Natural killer cell (primary cell): ENCODE results near the gene ENPP5. TPM values are rescaled to one million over a fixed set of nuclear protein-coding genes. Genes with fewer than 3 reads are reported as not detected.

Experiments used
- ATAC-seq, 3 donors: fragments of 150-1000 bp in 2 of 3; fragments of 200-7000 bp in 1 of 3; cut with Tn5 transposase; 1 replicate in 1 of 3; 2 replicates in 2 of 3; pipeline ENCODE4 v1.10.0; 2021; ENCODE audit warnings: mild to moderate bottlenecking in 2 of 3, moderate library complexity in 2 of 3
- DNase-seq, 2 donors: peaks; one replicate each; pipeline versions ENCODE4 v3.0.0 to v3.0.0-alpha.2; 2013 to 2021; ENCODE audit warnings: mixed read lengths in 1 of 2
- H3K27ac ChIP-seq: one replicate; pipeline ENCODE4 v1.5.1; 2013; ENCODE audit warnings: mild to moderate bottlenecking, low read length
- H3K27me3 ChIP-seq: one replicate; pipeline ENCODE4 v1.6.1; 2013; ENCODE audit warnings: low read length; ENCODE audit not compliant: control insufficient read depth, insufficient read depth
- H3K36me3 ChIP-seq: one replicate; pipeline ENCODE4 v1.6.1; 2013; ENCODE audit warnings: low read length; ENCODE audit not compliant: control insufficient read depth, insufficient read depth
- H3K4me1 ChIP-seq: one replicate; pipeline ENCODE4 v1.6.1; 2013; ENCODE audit warnings: low read length; ENCODE audit not compliant: control insufficient read depth, insufficient read depth
- H3K4me3 ChIP-seq: one replicate; pipeline ENCODE4 v1.5.1; 2013; ENCODE audit warnings: low read length
- H3K9me3 ChIP-seq: one replicate; pipeline ENCODE4 v1.6.1; 2013; ENCODE audit warnings: low read length; ENCODE audit not compliant: control insufficient read depth, insufficient read depth
- H3K27ac Mint-ChIP-seq, 2 donors: one replicate each; pipeline ENCODE4 v1.8.0; 2022; ENCODE audit warnings: mild to moderate bottlenecking in 2 of 2, mixed read lengths in 2 of 2, moderate library complexity in 1 of 2
- H3K27me3 Mint-ChIP-seq, 2 donors: one replicate each; pipeline ENCODE4 v1.8.0; 2022; ENCODE audit warnings: low read depth in 2 of 2, mixed read lengths in 2 of 2
- H3K36me3 Mint-ChIP-seq: one replicate; pipeline ENCODE4 v1.8.0; 2022; ENCODE audit warnings: mixed read lengths
- H3K4me1 Mint-ChIP-seq, 2 donors: one replicate each; pipeline ENCODE4 v1.8.0; 2022; ENCODE audit warnings: mixed read lengths in 2 of 2
- H3K4me3 Mint-ChIP-seq: one replicate; pipeline ENCODE4 v1.8.0; 2022; ENCODE audit warnings: mild to moderate bottlenecking, moderate library complexity, mixed read lengths
- H3K9me3 Mint-ChIP-seq, 2 donors: one replicate each; pipeline ENCODE4 v1.8.0; 2022; ENCODE audit warnings: mixed read lengths in 2 of 2
- WGBS: methylation state at CpG from one replicate; pipeline ENCODE4 v1.1.7; 2013; ENCODE audit warnings: missing lambda C conversion rate; ENCODE audit not compliant: insufficient coverage; 5-methylcytosine and 5-hydroxymethylcytosine counted together
- intact Hi-C: fragments of 100-400 bp; cut with micrococcal nuclease; formaldehyde crosslinking; loops from one replicate; pipeline ENCODE4 v1.14.2; 2022
- total RNA-seq, 4 donors: library from RNA; stranded (reverse); fragments of 120-200 nt in 1 of 4; gene quantifications; one replicate each; pipeline versions ENCODE4 v1.2.3 to v1.2.4, GENCODE V29; 2013 to 2022
- TF ChIP-seq, protein P1 (sequence below): fragments of 200-600 bp; IDR thresholded peaks from one replicate; pipeline ENCODE4 v1.8.0; 2022; ENCODE audit warnings: antibody characterized with exemption

Gene ENPP5
- total RNA-seq, 3 donors from 2014 or later (not counting 1 experiment from before 2014, with no cell fraction given) = 9.3 to 13.4 (median 9.6) TPM

- Mint-ChIP-seq H3K27me3 (no peaks in the 10 kb centered on the region), H3K9me3 (no peaks in the 10 kb centered on the region), H3K36me3 (no peaks in the 10 kb centered on the region), H3K27ac (peak overlapping the region in 1 of 2 donors; percentile 40), H3K4me3 (no peak overlapping the region), H3K4me1 (peaks cover 4 to 5% of the 10 kb centered on the region in 2 donors)
- H3K9me3 ChIP-seq = no peaks in the 10 kb centered on the region
- H3K27me3 ChIP-seq = no peaks in the 10 kb centered on the region
- 36% methylated on average over 4 of the region's 5 CpGs for WGBS
- H3K4me3 ChIP-seq = no peak overlapping the region
- no peak overlapping the region for H3K27ac ChIP-seq
- no peak for DNase-seq
- TF ChIP-seq, protein P1, sequence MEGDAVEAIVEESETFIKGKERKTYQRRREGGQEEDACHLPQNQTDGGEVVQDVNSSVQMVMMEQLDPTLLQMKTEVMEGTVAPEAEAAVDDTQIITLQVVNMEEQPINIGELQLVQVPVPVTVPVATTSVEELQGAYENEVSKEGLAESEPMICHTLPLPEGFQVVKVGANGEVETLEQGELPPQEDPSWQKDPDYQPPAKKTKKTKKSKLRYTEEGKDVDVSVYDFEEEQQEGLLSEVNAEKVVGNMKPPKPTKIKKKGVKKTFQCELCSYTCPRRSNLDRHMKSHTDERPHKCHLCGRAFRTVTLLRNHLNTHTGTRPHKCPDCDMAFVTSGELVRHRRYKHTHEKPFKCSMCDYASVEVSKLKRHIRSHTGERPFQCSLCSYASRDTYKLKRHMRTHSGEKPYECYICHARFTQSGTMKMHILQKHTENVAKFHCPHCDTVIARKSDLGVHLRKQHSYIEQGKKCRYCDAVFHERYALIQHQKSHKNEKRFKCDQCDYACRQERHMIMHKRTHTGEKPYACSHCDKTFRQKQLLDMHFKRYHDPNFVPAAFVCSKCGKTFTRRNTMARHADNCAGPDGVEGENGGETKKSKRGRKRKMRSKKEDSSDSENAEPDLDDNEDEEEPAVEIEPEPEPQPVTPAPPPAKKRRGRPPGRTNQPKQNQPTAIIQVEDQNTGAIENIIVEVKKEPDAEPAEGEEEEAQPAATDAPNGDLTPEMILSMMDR = no peak
- H3K4me1 ChIP-seq = no peaks in the 10 kb centered on the region
- intact Hi-C loops = loop anchor here (5.0 kb wide), 1 partner anchor 565 kb away; no protein-coding TSS in a partner anchor
- peak in 1 of 3 donors; percentile 46 for ATAC-seq
- no peaks in the 10 kb centered on the region for H3K36me3 ChIP-seq
These were observed 46.9 kb upstream of the ENPP5 start for GRCh38 chr6:46217671-46218131.

DNA sequence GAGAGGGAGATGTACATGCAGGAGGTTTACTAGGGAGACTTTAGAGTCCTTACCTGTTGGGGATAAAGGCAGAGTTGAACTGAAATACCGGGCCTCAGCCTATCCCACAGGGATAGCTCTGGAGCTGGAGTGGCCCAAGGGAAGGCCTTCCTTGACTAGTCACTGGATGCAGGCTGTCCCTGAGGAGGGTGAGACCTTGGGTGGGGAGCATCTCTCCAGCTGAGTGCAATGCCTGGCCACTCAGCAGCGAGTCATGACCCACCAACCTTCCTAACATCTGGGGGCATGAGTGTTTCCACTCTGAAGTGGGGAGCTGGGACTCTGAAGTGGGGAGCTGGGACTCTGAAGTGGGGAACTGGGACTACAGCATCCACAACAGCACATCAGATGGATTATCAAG lies 46.1 kb upstream of the ENPP5 start:
- Mint-ChIP-seq H3K36me3 (no peaks in the 10 kb centered on the region), H3K27me3 (no peaks in the 10 kb centered on the region), H3K27ac (no peak overlapping the region), H3K4me1 (peaks cover 4 to 5% of the 10 kb centered on the region in 2 donors), H3K9me3 (no peaks in the 10 kb centered on the region), H3K4me3 (no peak overlapping the region)
- Histone ChIP-seq H3K27ac (no peak overlapping the region), H3K4me3 (no peak overlapping the region), H3K27me3 (no peaks in the 10 kb centered on the region), H3K36me3 (no peaks in the 10 kb centered on the region), H3K4me1 (no peaks in the 10 kb centered on the region), H3K9me3 (no peaks in the 10 kb centered on the region)
- intact Hi-C loops = loop anchor here (5.0 kb wide), 1 partner anchor 565 kb away; no protein-coding TSS in a partner anchor
- WGBS = 93% methylated on average over 2 of the region's 2 CpGs
- no peak for ATAC-seq
- DNase-seq = no peak
- TF ChIP-seq, protein P1 = no peak

DNA sequence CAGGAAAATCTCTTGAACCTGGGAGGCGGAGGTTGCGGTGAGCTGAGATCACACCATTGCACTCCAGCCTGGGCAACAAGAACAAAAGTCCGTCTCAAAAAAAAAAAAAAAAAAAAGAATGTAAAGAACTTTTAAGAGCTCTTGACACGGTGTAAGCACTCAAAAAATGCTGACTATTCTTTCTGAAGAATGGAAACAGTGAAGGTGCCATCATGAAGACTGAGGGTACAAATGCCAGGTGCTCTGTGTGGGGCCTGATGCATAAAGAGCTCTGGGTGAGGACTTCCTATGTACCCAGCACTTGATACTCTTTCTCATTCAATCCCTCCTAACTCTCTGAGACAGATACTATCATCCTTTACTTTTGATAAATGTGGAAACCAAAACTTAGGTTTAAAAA lies 45.0 kb upstream of the ENPP5 start:
- H3K4me1 Mint-ChIP-seq = peaks cover 4 to 5% of the 10 kb centered on the region in 2 donors
- no peak overlapping the region for H3K27ac ChIP-seq
- WGBS = 90% methylated on average over 4 of the region's 4 CpGs

More for the DNA sequence above, 45.0 kb upstream of the ENPP5 start:
- ATAC-seq (no peak), DNase-seq (no peak)
- H3K27ac Mint-ChIP-seq = no peak overlapping the region
- Histone ChIP-seq H3K9me3 (no peaks in the 10 kb centered on the region), H3K4me3 (no peak overlapping the region), H3K4me1 (no peaks in the 10 kb centered on the region), H3K27me3 (no peaks in the 10 kb centered on the region), H3K36me3 (no peaks in the 10 kb centered on the region)
- no peaks in the 10 kb centered on the region for H3K9me3 Mint-ChIP-seq
- H3K4me3 Mint-ChIP-seq = no peak overlapping the region
- H3K27me3 Mint-ChIP-seq = no peaks in the 10 kb centered on the region
- H3K36me3 Mint-ChIP-seq = no peaks in the 10 kb centered on the region
- TF ChIP-seq, protein P1 = no peak
- intact Hi-C loops = loop anchor here (5.0 kb wide), 1 partner anchor 567 kb away; no protein-coding TSS in a partner anchor
